GM12878 (cell line): ENCODE results near the gene HINT1. TPM values are rescaled to one million over a fixed set of nuclear protein-coding genes. Genes with fewer than 3 reads are reported as not detected.

Source experiments
- ATAC-seq: fragments of 200-7000 bp; cut with Tn5 transposase; 3 replicates; pipeline ENCODE4 v1.9.1; 2020; ENCODE audit warnings: mild to moderate bottlenecking, moderate library complexity
- BruUV-seq: library from RNA; stranded (reverse); fragments of 400-500 nt; replicated peaks from 2 replicates; lab custom pipeline; 2021; lab: Mats Ljungman, UMichigan
- CTCF ChIA-PET: fragments of 300-600 bp; sonication (Branson Sonifier 250); formaldehyde crosslinking; extraction: SDS; loops from one replicate; lab custom pipeline; 2021; ENCODE audit warnings: inconsistent platforms; lab: Yijun Ruan, JAX
- POLR2A ChIA-PET: fragments of 350-600 bp; formaldehyde crosslinking; extraction: SDS; loops from one replicate; lab custom pipeline; 2021; ENCODE audit warnings: inconsistent platforms; lab: Charles Lee
- RAD21 ChIA-PET: fragments of 300-600 bp; sonication (Branson Sonifier 250); formaldehyde crosslinking; loops from one replicate; lab custom pipeline; 2023; ENCODE audit warnings: antibody characterized with exemption; ENCODE audit not compliant: unreplicated experiment; lab: Charles Lee
- SMC1A ChIA-PET: fragments of 300-600 bp; sonication (Branson Sonifier 250); formaldehyde crosslinking; loops from one replicate; lab custom pipeline; 2023; ENCODE audit not compliant: unreplicated experiment, uncharacterized antibody; lab: Charles Lee
- DNase-seq: peaks from one replicate; pipeline ENCODE4 v3.0.0-alpha.2; 2011; ENCODE audit warnings: low read depth, low spot score
- FAIRE-seq: peaks from 3 replicates; lab custom pipeline; 2011; peaks lifted over from hg19 to GRCh38; lab: Jason Lieb, UNC
- H2AFZ ChIP-seq: 2 replicates; pipeline ENCODE4 v1.6.0; 2011; ENCODE audit warnings: low read depth, low read length, control low read depth; ENCODE audit not compliant: control insufficient read depth
- H3K27ac ChIP-seq: 2 replicates; pipeline ENCODE4 v1.5.1; 2011; ENCODE audit warnings: control low read depth; ENCODE audit not compliant: control insufficient read depth, insufficient read depth
- H3K27me3 ChIP-seq, 2 experiments: replicated peaks in 1 of 2; 2 replicates each; pipeline versions ENCODE4 v1.6.0 to v1.6.1; 2011; ENCODE audit warnings: low read length in 1 of 2; ENCODE audit not compliant: control insufficient read depth in 2 of 2, insufficient read depth in 2 of 2
- H3K36me3 ChIP-seq, 2 experiments: 2 replicates each; pipeline ENCODE4 v1.5.1; 2011; ENCODE audit warnings: low read length in 1 of 2; ENCODE audit not compliant: control insufficient read depth in 2 of 2, insufficient read depth in 2 of 2
- H3K4me1 ChIP-seq: 2 replicates; pipeline ENCODE4 v1.6.1; 2011; ENCODE audit warnings: mild to moderate bottlenecking, low read length, moderate library complexity, mixed read lengths; ENCODE audit not compliant: control insufficient read depth, insufficient read depth
- H3K4me2 ChIP-seq: 2 replicates; pipeline ENCODE4 v1.6.0; 2011; ENCODE audit warnings: control low read depth; ENCODE audit not compliant: control insufficient read depth, insufficient read depth
- H3K4me3 ChIP-seq: fragments of 200-600 bp; sonication (generic); 2 replicates; pipeline ENCODE4 v1.5.1; 2016
- H3K79me2 ChIP-seq: 2 replicates; pipeline ENCODE4 v1.6.0; 2011; ENCODE audit warnings: low read length; ENCODE audit not compliant: control insufficient read depth, insufficient read depth
- H3K9ac ChIP-seq: 2 replicates; pipeline ENCODE4 v1.8.0; 2011; ENCODE audit warnings: low read length, control low read depth, mixed read lengths; ENCODE audit not compliant: control insufficient read depth, insufficient read depth
- H3K9me3 ChIP-seq: replicated peaks from 3 replicates; pipeline ENCODE4 v1.5.1; 2011; ENCODE audit warnings: mild to moderate bottlenecking, low read length; ENCODE audit not compliant: control insufficient read depth, insufficient read depth
- H4K20me1 ChIP-seq: 2 replicates; pipeline ENCODE4 v1.6.0; 2011; ENCODE audit not compliant: control insufficient read depth, insufficient read depth
- EP300 ChIP-seq, 2 experiments: fragments of 150-350 bp in 1 of 2; IDR thresholded peaks; 2 replicates each; pipeline ENCODE4 v1.6.1; 2011 to 2012; ENCODE audit warnings: low read depth in 2 of 2, low read length in 2 of 2, borderline replicate concordance in 1 of 2, improper control_type of control experiment in 1 of 2, inconsistent platforms in 1 of 2; ENCODE audit not compliant: control insufficient read depth in 1 of 2
- HCFC1 ChIP-seq: fragments of 150-350 bp; IDR thresholded peaks from 2 replicates; pipeline ENCODE4 v1.6.1; 2014; ENCODE audit warnings: low read length
- IRF5 ChIP-seq: fragments of 450-650 bp; IDR thresholded peaks from 2 replicates; pipeline ENCODE4 v1.6.1; 2017; ENCODE audit warnings: borderline replicate concordance
- MEF2A ChIP-seq: IDR thresholded peaks from 2 replicates; pipeline ENCODE4 v1.6.1; 2011; ENCODE audit warnings: low read depth, mild to moderate bottlenecking, low read length, moderate library complexity; ENCODE audit not compliant: insufficient read depth
- NFXL1 ChIP-seq: fragments of 450-650 bp; IDR thresholded peaks from 2 replicates; pipeline ENCODE4 v1.6.1; 2017; ENCODE audit warnings: antibody characterized with exemption, mild to moderate bottlenecking, borderline replicate concordance
- POLR2AphosphoS5 ChIP-seq: IDR thresholded peaks from 2 replicates; pipeline ENCODE4 v1.6.1; 2011; ENCODE audit warnings: mild to moderate bottlenecking, low read length, inconsistent platforms
- REST ChIP-seq: IDR thresholded peaks from 2 replicates; pipeline ENCODE4 v1.6.1; 2012; ENCODE audit warnings: mild to moderate bottlenecking, low read depth, low read length
- SMARCA5 ChIP-seq: fragments of 450-650 bp; IDR thresholded peaks from 2 replicates; pipeline ENCODE4 v1.6.1; 2017; ENCODE audit warnings: mild to moderate bottlenecking
- WGBS: methylation state at CpG from one replicate; pipeline ENCODE4 v1.1.6; 2016; ENCODE audit warnings: low lambda C conversion rate; ENCODE audit not compliant: insufficient replicate concordance, insufficient coverage; ENCODE audit errors: missing lambda C conversion rate; 5-methylcytosine and 5-hydroxymethylcytosine counted together
- in situ Hi-C: fragments of 300-500 bp; cut with MboI; formaldehyde crosslinking; loops from 9 replicates; pipeline ENCODE4 v1.14.3; 2018; ENCODE audit warnings: mixed read lengths
- intact Hi-C: fragments of 100-400 bp; cut with micrococcal nuclease; formaldehyde crosslinking; loops from one replicate; pipeline ENCODE4 v1.14.2; 2022; ENCODE audit not compliant: unreplicated experiment
- polyA plus RNA-seq, 11 experiments: library from polyadenylated mRNA; depleted of rRNA in 4 of 11; unstranded in 6 of 11; stranded (reverse) in 5 of 11; fragments of >200 nt; fragmentation: Nextera tagmentation in 4 of 11; fragmentation: Illumina TruSeq in 1 of 11; extraction: Ambion mirVana in 4 of 11; extraction: Trizol in 1 of 11; gene quantifications; 1 replicate in 1 of 11; 2 replicates in 10 of 11; pipeline versions ENCODE4 v1.2.1 to v1.2.3, GENCODE V29; 2011 to 2016; ENCODE audit warnings: inconsistent platforms in 2 of 11, missing spikeins in 2 of 11, low read depth in 1 of 11
- total RNA-seq, 4 experiments: library from RNA; depleted of rRNA in 3 of 4; stranded (reverse); fragments of >200 nt in 3 of 4; fragmentation: Illumina TruSeq in 1 of 4; extraction: Trizol in 1 of 4; gene quantifications; 2 replicates each; pipeline versions ENCODE4 v1.2.1 to v1.2.3, GENCODE V29; 2013 to 2021

HINT1 gene
- total and polyA plus RNA-seq, 10 of the 15 experiments (the other 5 are each of a cell fraction or from before 2014, with no cell fraction given), result 253 to 997 (median 562) TPM

DNA sequence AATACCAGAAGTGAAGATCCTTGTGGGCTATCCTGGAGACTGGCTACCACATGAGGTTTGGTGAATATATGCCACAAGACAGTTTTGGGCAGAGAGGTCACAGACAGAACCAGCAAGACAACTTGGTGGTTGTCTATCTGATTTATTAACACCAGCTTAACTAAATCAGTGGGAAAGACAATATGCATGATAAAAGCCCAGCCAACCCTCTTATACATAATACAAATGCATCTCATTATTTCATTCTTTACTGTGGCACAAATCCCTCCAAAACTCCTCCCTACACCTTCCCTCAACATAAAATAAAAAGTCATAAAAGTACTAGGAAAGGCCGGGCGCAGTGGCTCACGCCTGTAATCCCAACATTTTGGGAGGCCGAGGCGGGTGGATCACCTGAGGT lies 8.1 kb downstream of the HINT1 start:
- FAIRE-seq (no peak), DNase-seq (no peak), ATAC-seq (no peak)
- ChIA-PET POLR2A (interaction anchor here (0.6 kb wide), 1 partner anchor 76 kb away, joined by 5 read pairs; no protein-coding TSS in a partner anchor), CTCF (no interaction called here), SMC1A (no interaction called here)
- WGBS, result 99% methylated on average over 5 of the region's 5 CpGs
- Histone ChIP-seq H3K4me2 (no peak overlapping the region), H3K27ac (no peak overlapping the region), H3K4me3 (no peak overlapping the region), H3K9me3 (no peaks in the 10 kb centered on the region), H3K27me3 (no peaks in the 10 kb centered on the region)
- intact Hi-C loops, result no loop called here
- no TSS peak for BruUV-seq
- in situ Hi-C loops, result no loop called here
- TF ChIP-seq POLR2AphosphoS5, result 0 out of 2 replicates have a peak, but pooled peaks have one; percentile 29
- no peak for TF ChIP-seq MEF2A
- TF ChIP-seq, all 136 proteins: peak for 1
- Histone ChIP-seq H2AFZ (no peak overlapping the region), H3K79me2 (peaks cover 15% of the 10 kb centered on the region), H4K20me1 (no peaks in the 10 kb centered on the region), H3K36me3 (peaks cover 2 to 12% of the 10 kb centered on the region in 2 experiments; a peak in 3 of 4 replicates), H3K9ac (no peak overlapping the region), H3K4me1 (no peaks in the 10 kb centered on the region)
- RAD21 ChIA-PET, result no interaction called here

GRCh38 chr5:131156385-131156784 lies 8.7 kb downstream of the HINT1 start:
- SMC1A ChIA-PET, result no interaction called here
- CTCF ChIA-PET, result no interaction called here
- H4K20me1 ChIP-seq, result no peaks in the 10 kb centered on the region
- no peak overlapping the region for H3K27ac ChIP-seq
- peak; percentile 28; the same call in 2 of the 3 replicates for ATAC-seq
- in situ Hi-C loops, result no loop called here
- 93% methylated on average over 2 of the region's 2 CpGs for WGBS
- H2AFZ ChIP-seq, result no peak overlapping the region
- H3K9me3 ChIP-seq, result no peaks in the 10 kb centered on the region
- H3K9ac ChIP-seq, result no peak overlapping the region
- no peaks in the 10 kb centered on the region for H3K4me1 ChIP-seq
- H3K36me3 ChIP-seq, result peaks cover 2 to 8% of the 10 kb centered on the region in 2 experiments; a peak in 3 of 4 replicates
- POLR2A ChIA-PET, result no interaction called here
- RAD21 ChIA-PET, result no interaction called here
- no peaks in the 10 kb centered on the region for H3K27me3 ChIP-seq
- peaks cover 11% of the 10 kb centered on the region for H3K79me2 ChIP-seq
- DNase-seq, result no peak
- no peak overlapping the region for H3K4me2 ChIP-seq
- no peak for FAIRE-seq
- intact Hi-C loops, result no loop called here
- BruUV-seq, result no TSS peak
- H3K4me3 ChIP-seq, result no peak overlapping the region
- TF ChIP-seq EP300 (IDR thresholded peaks at IDR 0.05; ENCODE audit: borderline replicate concordance in 1 of 2, control insufficient read depth in 1 of 2, low read depth in 2 of 2, low read length in 2 of 2) (no peak), REST (no peak), SMARCA5 (no peak), NFXL1 (no peak), IRF5 (no peak), HCFC1 (no peak)
